ENCODE results near the gene TMX4. TPM values are rescaled to one million over a fixed set of nuclear protein-coding genes. Genes with fewer than 3 reads are reported as not detected.

The TMX4 gene
- total RNA-seq, 4 donors from 2014 or later, result 44.7 to 71.7 (median 56.3) TPM

- 99 to 100% methylated on average over 3 of the region's 3 CpGs for WGBS, 2 donors
- DNase-seq (ENCODE audit: low spot score in 2 of 2), result no peak
- no peak overlapping the region for H3K4me3 ChIP-seq
- TF ChIP-seq CTCF (IDR thresholded peaks at IDR 0.05) (no peak), POLR2A (IDR thresholded peaks at IDR 0.05) (no peak), EP300 (IDR thresholded peaks at IDR 0.05) (no peak)
- H3K27me3 ChIP-seq, result no peaks in the 10 kb centered on the region
- peaks cover 0 to 97% (median 15%) of the 10 kb centered on the region in 3 donors for H3K36me3 ChIP-seq
- no peaks in the 10 kb centered on the region for H3K4me1 ChIP-seq
- H3K9me3 ChIP-seq, result peaks cover 0 to 16% (median 6%) of the 10 kb centered on the region in 4 donors
- H3K27ac ChIP-seq, result no peak overlapping the region
These were observed 22.7 kb downstream of the TMX4 start for GRCh38 chr20:7996898-7997297.

DNA sequence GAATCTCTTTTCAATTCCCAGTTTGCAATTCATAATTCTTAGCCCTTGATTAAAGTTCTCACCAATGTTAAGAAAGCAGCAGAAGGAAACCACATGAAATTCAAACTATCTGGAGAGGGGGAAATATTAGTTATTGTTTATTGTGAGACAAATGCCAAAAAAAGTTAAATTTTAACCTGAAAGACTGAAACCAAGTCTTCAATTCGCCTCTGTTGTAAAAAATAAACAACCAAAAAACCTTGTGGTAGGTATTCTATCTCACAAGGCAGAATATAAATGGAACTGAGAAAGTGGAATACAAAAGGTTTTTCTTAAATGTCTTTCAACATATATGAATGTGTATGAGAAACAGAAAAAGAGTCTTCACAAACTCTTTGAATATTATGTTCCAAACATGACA lies 24.8 kb downstream of the TMX4 start:
- WGBS, 2 donors, result 98 to 100% methylated on average over 1 of the region's 1 CpG
- Histone ChIP-seq H3K4me1 (no peaks in the 10 kb centered on the region), H3K4me3 (no peak overlapping the region), H3K9me3 (peaks cover 0 to 16% (median 6%) of the 10 kb centered on the region in 4 donors), H3K27me3 (no peaks in the 10 kb centered on the region), H3K27ac (no peak overlapping the region), H3K36me3 (peaks cover 0 to 94% (median 14%) of the 10 kb centered on the region in 3 donors)
- TF ChIP-seq CTCF (IDR thresholded peaks at IDR 0.05) (no peak), POLR2A (IDR thresholded peaks at IDR 0.05) (no peak), EP300 (IDR thresholded peaks at IDR 0.05) (no peak)
- no peak for DNase-seq (ENCODE audit: low spot score in 2 of 2)

DNA sequence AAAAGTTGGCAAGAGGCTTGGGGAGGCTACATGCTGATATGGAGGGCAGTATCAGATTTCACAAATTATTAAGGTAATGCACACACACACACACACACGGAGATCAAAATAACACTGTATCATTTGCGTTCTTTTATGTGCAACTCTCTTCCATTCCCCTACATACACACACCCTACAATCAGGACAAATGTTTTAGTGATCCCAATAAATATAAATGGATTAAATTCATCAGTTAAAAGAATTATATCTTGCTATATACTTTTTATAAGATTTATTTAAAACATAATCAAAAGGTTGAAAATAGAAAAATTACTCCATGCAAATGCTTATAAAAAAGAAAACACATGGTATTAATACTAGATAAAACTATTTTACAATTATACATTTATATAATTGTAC lies 25.9 kb downstream of the TMX4 start:
- H3K4me1 ChIP-seq, result no peaks in the 10 kb centered on the region
- 93 to 99% methylated on average over 2 of the region's 2 CpGs for WGBS, 2 donors
- no peak overlapping the region for H3K27ac ChIP-seq
- no peak overlapping the region for H3K4me3 ChIP-seq
- peaks cover 0 to 83% (median 8%) of the 10 kb centered on the region in 3 donors for H3K36me3 ChIP-seq
- no peak for TF ChIP-seq CTCF (IDR thresholded peaks at IDR 0.05)
- no peak for DNase-seq (ENCODE audit: low spot score in 2 of 2)
- H3K9me3 ChIP-seq, result peaks cover 0 to 16% (median 6%) of the 10 kb centered on the region in 4 donors
- H3K27me3 ChIP-seq, result no peaks in the 10 kb centered on the region

DNA sequence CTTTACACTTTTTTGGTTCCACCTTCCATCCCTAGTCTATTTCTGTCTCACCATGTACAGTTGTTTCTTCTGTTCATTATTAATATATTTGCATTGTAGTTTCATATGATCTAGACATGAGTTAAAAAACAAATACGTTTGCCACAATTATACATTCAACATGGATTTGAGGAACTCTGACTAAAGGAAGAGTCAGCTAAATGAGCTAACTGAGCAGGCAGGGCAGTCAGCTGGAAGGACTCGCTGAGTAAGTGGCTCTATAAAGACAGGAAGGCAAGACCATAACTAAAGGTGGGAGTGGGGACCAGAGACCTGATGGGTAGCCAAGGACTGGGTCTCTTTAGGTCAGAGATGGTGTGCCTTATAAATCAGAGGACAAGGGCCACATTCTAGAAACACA lies 26.3 kb downstream of the TMX4 start:
- no peaks in the 10 kb centered on the region for H3K27me3 ChIP-seq
- H3K9me3 ChIP-seq, result peaks cover 0 to 16% (median 6%) of the 10 kb centered on the region in 4 donors
- H3K36me3 ChIP-seq, result peaks cover 0 to 79% (median 8%) of the 10 kb centered on the region in 3 donors
- TF ChIP-seq POLR2A (IDR thresholded peaks at IDR 0.05), result no peak
- no peak for TF ChIP-seq EP300 (IDR thresholded peaks at IDR 0.05)
- TF ChIP-seq CTCF (IDR thresholded peaks at IDR 0.05), result no peak
- no peak overlapping the region for H3K4me3 ChIP-seq
- H3K4me1 ChIP-seq, result no peaks in the 10 kb centered on the region
- WGBS, 2 donors, result 92 to 94% methylated on average over 2 of the region's 2 CpGs
- H3K27ac ChIP-seq, result no peak overlapping the region
- no peak for DNase-seq (ENCODE audit: low spot score in 2 of 2)

DNA sequence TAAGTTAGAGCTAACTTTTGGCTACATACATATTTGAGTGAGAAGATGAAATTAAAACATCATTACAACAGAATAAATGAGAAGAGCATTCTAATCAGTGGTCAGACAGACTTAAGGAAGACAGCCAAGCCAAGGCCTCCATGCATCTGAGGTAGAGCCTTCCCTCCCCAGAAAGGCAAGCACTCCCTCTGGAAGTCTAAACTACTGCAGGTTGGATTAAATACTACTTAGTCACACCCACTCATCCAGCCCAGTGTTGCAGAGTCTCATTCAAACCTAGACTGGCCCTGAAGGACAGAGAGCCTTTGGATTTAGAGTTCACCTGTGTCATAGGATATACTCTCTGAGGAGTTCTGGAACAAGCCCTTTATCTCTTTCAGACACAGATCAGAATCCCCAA lies 29.2 kb downstream of the TMX4 start:
- peaks cover 0 to 57% (median 8%) of the 10 kb centered on the region in 3 donors for H3K36me3 ChIP-seq
- no peak for TF ChIP-seq POLR2A (IDR thresholded peaks at IDR 0.05)
- TF ChIP-seq EP300 (IDR thresholded peaks at IDR 0.05), result no peak
- no peak for TF ChIP-seq CTCF (IDR thresholded peaks at IDR 0.05)
- no peak for DNase-seq (ENCODE audit: low spot score in 2 of 2)
- H3K4me3 ChIP-seq, result no peak overlapping the region
- no peak overlapping the region for H3K27ac ChIP-seq
- H3K4me1 ChIP-seq, result no peaks in the 10 kb centered on the region
- H3K27me3 ChIP-seq, result no peaks in the 10 kb centered on the region
- peaks cover 0 to 16% (median 6%) of the 10 kb centered on the region in 4 donors for H3K9me3 ChIP-seq

All from tibial nerve (tissue), 4 donors.